ENCODE data around the gene RPS28.
"Not testable (repeated sequence)": the region's sequence is repeated elsewhere in the genome, so short reads cannot be mapped to it uniquely, and the experiment has no call there.

Gene RPS28

GRCh38 chr19:8321067-8321985 lies at the start of gene RPS28, which contains the start of gene NDUFA7:
Gene RPS28, plus strand, starts transcription at chr19:8321496. Its CDS starts 35 bp downstream, at chr19:8321531.
Gene NDUFA7, minus strand, starts transcription at chr19:8321375. Its CDS starts 17 bp downstream, at chr19:8321358.
- DNase-seq, result peak; percentile 86 to 90

GRCh38 chr19:8276508-8276907 lies 44.8 kb upstream of the RPS28 start:
- not testable (repeated sequence) for DNase-seq

- not testable (repeated sequence) for DNase-seq
Measured at GRCh38 chr19:8291337-8291736, 30.0 kb upstream of the RPS28 start.

GRCh38 chr19:8302357-8302691 lies 19.0 kb upstream of the RPS28 start:
- DNase-seq, result no peak

GRCh38 chr19:8302734-8303133 lies 18.6 kb upstream of the RPS28 start:
- DNase-seq, result no peak

GRCh38 chr19:8304841-8305621 lies 16.3 kb upstream of the RPS28 start:
- DNase-seq, result no peak

GRCh38 chr19:8305798-8306197 lies 15.5 kb upstream of the RPS28 start:
- DNase-seq, result no peak

- no peak for DNase-seq
Measured at GRCh38 chr19:8306235-8307054, 14.9 kb upstream of the RPS28 start.

GRCh38 chr19:8307400-8307964 lies 13.8 kb upstream of the RPS28 start:
- no peak for DNase-seq

GRCh38 chr19:8307965-8308866 lies 13.1 kb upstream of the RPS28 start, which contains the start of gene CD320:
Gene CD320, minus strand, starts transcription at chr19:8308358. Its CDS starts 68 bp downstream, at chr19:8308290.
- peak; percentile 66 to 90 for DNase-seq

- no peak for DNase-seq
Measured at GRCh38 chr19:8308891-8309291, 12.4 kb upstream of the RPS28 start.

GRCh38 chr19:8310342-8311055 lies 10.8 kb upstream of the RPS28 start:
- no peak for DNase-seq

- DNase-seq, result no peak
Measured at GRCh38 chr19:8311461-8312260, 9.6 kb upstream of the RPS28 start.

GRCh38 chr19:8314981-8315640 lies 6.2 kb upstream of the RPS28 start:
- not testable (repeated sequence) for DNase-seq

GRCh38 chr19:8316351-8317125 lies 4.8 kb upstream of the RPS28 start:
- no peak for DNase-seq

GRCh38 chr19:8318835-8319234 lies 2.5 kb upstream of the RPS28 start:
- DNase-seq, result not testable (repeated sequence)

GRCh38 chr19:8319807-8320520 lies 1.3 kb upstream of the RPS28 start:
- DNase-seq, result no peak
